Activated CD8-positive, alpha-beta memory T cell treated with anti-CD3 and anti-CD28 coated beads, Interleukin-2, amount 50 U/mL, for 1 hour (primary cell): Measurements from ENCODE around the gene LLCFC1.

Source experiments
- DNase-seq: peaks from one replicate; pipeline ENCODE4 v3.0.0-alpha.2; 2020; ENCODE audit errors: extremely low read depth

LLCFC1 gene

GRCh38 chr7:142939226-142939910, at the start of gene LLCFC1:
TSS of gene LLCFC1 (plus strand) at chr7:142939484. CDS start at chr7:142939622, 138 bp downstream.
- no peak for DNase-seq

- DNase-seq, result no peak
Observed at GRCh38 chr7:142889816-142890215, 49.5 kb upstream of the LLCFC1 start.

GRCh38 chr7:142890874-142891485, 48.3 kb upstream of the LLCFC1 start:
- no peak for DNase-seq

DNA sequence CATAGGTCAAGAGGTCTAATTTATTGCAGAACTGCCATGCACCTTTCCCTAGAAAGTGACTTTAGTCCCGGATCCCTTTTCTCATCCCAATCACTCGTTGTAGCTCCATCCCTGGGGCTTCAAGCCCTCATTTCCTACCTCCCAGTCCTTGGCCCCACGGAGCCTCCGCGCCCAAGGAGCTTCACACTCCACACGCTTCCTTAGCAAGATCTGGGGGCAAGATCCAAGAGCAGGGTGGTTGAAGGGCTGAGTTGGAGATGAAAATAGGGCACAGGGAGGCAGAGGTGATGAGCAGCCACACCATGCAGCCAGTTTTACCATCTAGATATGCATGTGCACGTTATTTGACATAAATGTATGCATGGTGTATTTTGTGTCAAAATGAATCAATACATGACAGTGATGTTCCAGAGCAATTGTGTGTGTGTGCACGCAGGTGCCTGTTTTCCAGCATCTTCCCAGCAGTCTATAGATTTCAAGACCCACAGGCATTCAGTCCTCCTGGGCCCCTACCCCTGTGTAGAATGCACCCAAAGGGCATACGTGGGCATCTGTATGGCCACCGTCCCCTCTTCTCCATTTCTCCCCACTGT, 47.7 kb upstream of the LLCFC1 start:
- DNase-seq, result no peak

GRCh38 chr7:142892951-142893350, 46.3 kb upstream of the LLCFC1 start:
- DNase-seq, result no peak

- DNase-seq, result no peak
Observed at GRCh38 chr7:142894112-142894984, 44.9 kb upstream of the LLCFC1 start.

- no peak for DNase-seq
Observed at GRCh38 chr7:142894985-142895593, 44.2 kb upstream of the LLCFC1 start.

DNA sequence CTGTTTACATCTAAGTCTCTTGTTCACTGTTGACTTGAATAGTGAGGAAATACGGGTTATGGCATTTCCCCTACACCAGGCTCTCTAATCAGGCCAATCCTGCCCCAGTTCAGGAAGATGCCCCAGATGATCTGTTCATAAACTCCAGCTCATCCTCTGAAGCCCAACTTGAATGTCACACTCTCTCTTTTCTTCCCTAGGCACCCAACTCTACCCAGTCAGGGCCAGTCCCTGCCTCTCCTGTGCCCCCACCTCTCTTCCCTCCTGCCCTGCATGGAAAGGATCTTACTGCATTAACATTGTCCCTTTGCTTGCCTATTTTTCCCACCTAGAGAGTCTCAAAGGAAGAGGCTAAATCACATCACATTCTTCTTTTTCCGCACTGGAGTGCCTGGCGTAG, 43.1 kb upstream of the LLCFC1 start:
- DNase-seq, result no peak

DNA sequence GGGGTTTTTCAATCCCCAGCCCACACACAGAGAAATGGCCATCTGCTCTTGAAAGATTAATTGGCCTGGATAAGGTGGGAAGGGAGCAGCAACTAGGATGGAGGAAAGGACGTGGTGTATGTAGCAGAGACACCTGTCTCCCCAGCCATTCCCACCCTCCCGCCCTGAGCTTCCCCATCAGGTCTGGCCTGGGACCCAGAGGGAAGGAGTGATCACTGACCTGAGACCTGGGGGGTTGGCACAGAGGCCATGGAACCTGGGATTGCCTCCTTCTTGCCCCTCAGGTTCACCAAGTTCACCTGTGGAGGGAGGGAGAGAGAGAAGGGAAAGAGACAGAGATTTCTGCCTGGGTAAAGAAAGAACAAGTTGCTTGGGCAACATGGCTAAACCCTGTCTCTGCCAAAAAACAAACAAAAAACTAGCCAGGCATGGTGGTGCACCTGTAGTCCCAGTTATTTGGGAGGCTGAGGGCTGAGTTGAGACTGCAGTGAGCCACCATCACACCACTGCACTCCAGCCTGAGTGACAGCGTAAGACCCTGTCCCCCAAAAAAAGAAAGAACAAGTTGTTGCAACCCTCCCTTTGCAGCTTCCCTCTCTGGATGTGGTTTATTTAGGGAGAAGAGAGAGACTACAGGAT, 42.4 kb upstream of the LLCFC1 start:
- no peak for DNase-seq

DNA sequence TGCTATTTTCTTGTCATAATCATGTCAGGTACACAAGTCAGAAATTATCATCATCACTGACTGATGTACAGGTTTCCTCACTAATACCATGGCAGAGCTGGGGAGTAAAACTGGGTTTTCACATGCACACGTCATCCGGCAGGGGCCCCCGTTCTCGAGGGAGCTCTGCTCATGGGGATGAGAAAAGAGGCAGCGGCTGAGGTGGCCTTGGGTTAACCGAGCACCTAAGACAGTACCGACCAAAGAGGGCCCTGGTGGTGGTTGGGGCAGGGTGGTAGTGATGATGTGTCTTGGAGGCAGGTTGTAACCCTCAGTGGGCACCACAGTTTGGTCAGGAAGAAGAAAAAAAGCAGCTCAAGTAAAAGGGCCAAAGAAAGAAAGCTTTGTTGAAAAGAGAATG, 41.6 kb upstream of the LLCFC1 start:
- DNase-seq, result no peak

- DNase-seq, result no peak
Observed at GRCh38 chr7:142898377-142899170, 40.7 kb upstream of the LLCFC1 start.

GRCh38 chr7:142899661-142900060, 39.6 kb upstream of the LLCFC1 start:
- DNase-seq, result no peak

DNA sequence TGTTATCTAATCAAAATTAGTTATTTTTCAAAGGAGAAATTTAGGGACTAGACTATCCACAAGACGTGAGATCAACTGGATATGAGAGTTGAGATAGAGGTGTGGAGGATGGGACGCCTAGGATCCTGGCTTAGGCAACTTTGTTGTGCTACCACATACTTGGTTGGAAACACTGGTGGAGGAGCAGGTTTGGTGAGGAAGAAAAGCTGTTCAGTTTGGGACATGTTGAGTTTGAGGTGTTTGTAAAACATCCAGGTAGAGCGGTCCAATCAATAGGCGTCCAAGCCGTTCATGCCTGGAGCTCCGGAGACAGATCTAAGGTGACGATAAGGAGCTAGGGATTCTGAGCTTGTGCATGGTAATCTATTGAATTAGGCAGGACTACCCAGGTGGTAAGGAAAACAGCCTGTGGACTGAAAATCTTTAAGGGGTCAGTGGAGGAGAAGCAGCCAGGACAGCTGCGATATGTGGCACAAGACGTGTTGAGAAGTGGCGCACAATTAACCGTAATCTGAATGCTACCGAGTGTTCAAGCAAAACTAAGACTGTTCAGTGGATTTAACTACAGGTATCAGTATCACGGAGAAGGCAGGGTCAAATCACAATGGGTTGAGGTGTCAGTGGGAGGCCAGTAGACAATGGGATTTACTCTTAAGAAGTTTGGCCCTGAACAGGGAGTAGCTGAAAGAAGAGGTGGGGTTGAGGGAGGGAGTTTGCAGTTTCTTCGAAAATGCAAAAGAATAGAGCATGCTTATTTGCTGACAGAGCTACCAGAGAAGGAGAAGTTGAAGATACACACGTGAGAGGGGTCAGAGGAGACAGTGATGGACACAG, 37.6 kb upstream of the LLCFC1 start:
- DNase-seq, result no peak

DNA sequence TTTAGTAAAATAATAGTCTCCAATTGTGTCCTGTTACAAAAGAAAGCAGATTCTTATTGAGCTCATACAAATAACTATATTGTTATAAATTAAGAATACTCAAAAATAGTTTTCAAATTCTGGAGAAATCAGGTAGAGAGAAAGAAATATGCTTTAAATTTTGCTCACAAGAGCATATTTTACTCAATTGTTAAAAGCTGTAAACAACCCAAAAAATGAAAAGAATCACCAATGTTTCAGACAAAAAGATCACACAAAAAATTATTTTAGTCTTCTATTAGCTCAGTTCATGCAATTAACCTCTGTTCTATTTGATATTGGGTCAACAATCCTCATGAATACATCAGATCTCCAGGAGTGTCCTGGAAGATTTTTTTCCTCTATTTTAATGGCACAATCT, 35.2 kb upstream of the LLCFC1 start:
- DNase-seq, result no peak

- no peak for DNase-seq
Observed at GRCh38 chr7:142905759-142906158, 33.5 kb upstream of the LLCFC1 start.

GRCh38 chr7:142906643-142907042, 32.6 kb upstream of the LLCFC1 start:
- DNase-seq, result no peak

- DNase-seq, result no peak
Observed at GRCh38 chr7:142908290-142908689, 31.0 kb upstream of the LLCFC1 start.

- no peak for DNase-seq
Observed at GRCh38 chr7:142908921-142909890, 30.1 kb upstream of the LLCFC1 start.
